HG02610 (cell line): ENCODE data around the gene DUS1L.
A peak's percentile ranks its signal among the peaks of the same experiment; 100 is the strongest.

Source experiments
- ATAC-seq: cut with Tn5 transposase; IDR thresholded peaks from one replicate; pipeline ENCODE4 v1.9.1; 2021; ENCODE audit warnings: mild to moderate bottlenecking, moderate library complexity; ENCODE audit not compliant: unreplicated experiment

The DUS1L gene

GRCh38 chr17:82029990-82030469 is 35.6 kb downstream of the DUS1L start:
- no peak for ATAC-seq

- ATAC-seq = no peak
Observed at GRCh38 chr17:82029391-82029790, 36.2 kb downstream of the DUS1L start.

GRCh38 chr17:82028966-82029365 is 36.6 kb downstream of the DUS1L start:
- ATAC-seq = no peak

- ATAC-seq = no peak
Observed at GRCh38 chr17:82028246-82028645, 37.4 kb downstream of the DUS1L start.

GRCh38 chr17:82025401-82026107 is 40.0 kb downstream of the DUS1L start:
- no peak for ATAC-seq

- ATAC-seq = no peak
Observed at GRCh38 chr17:82024859-82025258, 40.7 kb downstream of the DUS1L start.

GRCh38 chr17:82023447-82024241 is 42.0 kb downstream of the DUS1L start:
- ATAC-seq = no peak

- ATAC-seq = peak; percentile 89
Observed at GRCh38 chr17:82022981-82023446, 42.6 kb downstream of the DUS1L start, which contains the start of gene LRRC45. TSS of gene LRRC45 (plus strand) at chr17:82023305. CDS start at chr17:82023644, 339 bp downstream.

GRCh38 chr17:82022310-82022980 is 43.2 kb downstream of the DUS1L start, which contains the start of gene CENPX:
TSS of gene CENPX (minus strand) at chr17:82022878. CDS start at chr17:82022861, 17 bp downstream.
- ATAC-seq = no peak

- no peak for ATAC-seq
Observed at GRCh38 chr17:82021900-82022309, 43.7 kb downstream of the DUS1L start.

- ATAC-seq = no peak
Observed at GRCh38 chr17:82021107-82021899, 44.3 kb downstream of the DUS1L start.

GRCh38 chr17:82020572-82021106 is 45.0 kb downstream of the DUS1L start:
- no peak for ATAC-seq

- ATAC-seq = no peak
Observed at GRCh38 chr17:82019690-82020571, 45.7 kb downstream of the DUS1L start.

- ATAC-seq = no peak
Observed at GRCh38 chr17:82018989-82019689, 46.5 kb downstream of the DUS1L start.

GRCh38 chr17:82018152-82018988 is 47.2 kb downstream of the DUS1L start:
- no peak for ATAC-seq

- no peak for ATAC-seq
Observed at GRCh38 chr17:82017612-82018151, 47.9 kb downstream of the DUS1L start.

GRCh38 chr17:82016875-82017459 is 48.6 kb downstream of the DUS1L start:
- ATAC-seq = no peak
